ENCODE data around the gene SH2D7.
A peak's percentile ranks its signal among the peaks of the same experiment; 100 is the strongest.

GRCh38 chr15:78108300-78109084, 16.1 kb downstream of the SH2D7 start:
- TF ChIP-seq CTCF (IDR thresholded peaks at IDR 0.05) (peak; percentile 87), EZH2 (IDR thresholded peaks at IDR 0.05; ENCODE audit: borderline replicate concordance, insufficient read depth, low read depth, low read length, poor library complexity, severe bottlenecking) (no peak)

All from B cell (primary cell).